IPS-20b (cell line): Measurements from ENCODE around the gene GPRIN3.
"Not testable (repeated sequence)": the region's sequence is repeated elsewhere in the genome, so short reads cannot be mapped to it uniquely, and the experiment has no call there.

Experiments used
- H3K27ac ChIP-seq: one replicate; pipeline ENCODE4 v1.5.1; 2013; ENCODE audit warnings: low read length
- H3K27me3 ChIP-seq: 2 replicates; pipeline ENCODE4 v1.6.1; 2013; ENCODE audit warnings: mild to moderate bottlenecking, low read length, inconsistent platforms; ENCODE audit not compliant: insufficient read depth
- H3K36me3 ChIP-seq: 2 replicates; pipeline ENCODE4 v1.6.1; 2013; ENCODE audit warnings: low read depth, mild to moderate bottlenecking, inconsistent platforms, low read length, moderate library complexity; ENCODE audit not compliant: insufficient read depth
- H3K4me1 ChIP-seq: 2 replicates; pipeline ENCODE4 v1.6.1; 2013; ENCODE audit warnings: mild to moderate bottlenecking, control low read depth, inconsistent platforms, low read length, moderate library complexity; ENCODE audit not compliant: insufficient read depth
- H3K4me3 ChIP-seq: 2 replicates; pipeline ENCODE4 v1.5.1; 2013; ENCODE audit warnings: mild to moderate bottlenecking, low read length, inconsistent platforms
- H3K9ac ChIP-seq: 2 replicates; pipeline ENCODE4 v1.6.1; 2013; ENCODE audit warnings: low read depth, mild to moderate bottlenecking, inconsistent platforms, low read length, moderate library complexity
- H3K9me3 ChIP-seq: 2 replicates; pipeline ENCODE4 v1.6.1; 2013; ENCODE audit warnings: mild to moderate bottlenecking, low read depth, low read length, inconsistent platforms; ENCODE audit not compliant: insufficient read depth

The GPRIN3 gene

DNA sequence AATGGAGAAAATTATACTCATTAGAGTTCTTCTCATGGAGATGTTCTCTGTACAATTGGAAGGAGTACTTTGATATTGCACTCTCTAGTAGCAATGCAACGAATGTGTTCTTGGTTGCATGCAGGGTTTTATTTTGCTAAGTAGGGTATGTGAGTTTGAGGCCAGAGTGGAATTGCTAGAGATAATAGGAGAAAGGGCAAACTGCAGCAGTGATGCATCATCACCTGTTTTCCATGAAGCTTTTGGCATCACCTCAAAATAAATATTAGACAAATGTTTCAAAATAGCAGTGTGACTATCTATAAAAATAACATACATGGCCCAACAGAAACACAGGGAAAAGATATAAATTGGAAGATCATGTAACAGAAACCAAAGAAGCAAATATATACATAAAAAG lies 103.0 kb downstream of the GPRIN3 start:
- Histone ChIP-seq H3K9me3 (no peaks in the 10 kb centered on the region), H3K4me1 (no peaks in the 10 kb centered on the region), H3K36me3 (no peaks in the 10 kb centered on the region), H3K27me3 (no peaks in the 10 kb centered on the region), H3K9ac (no peak overlapping the region), H3K4me3 (no peak overlapping the region), H3K27ac (no peak overlapping the region)

DNA sequence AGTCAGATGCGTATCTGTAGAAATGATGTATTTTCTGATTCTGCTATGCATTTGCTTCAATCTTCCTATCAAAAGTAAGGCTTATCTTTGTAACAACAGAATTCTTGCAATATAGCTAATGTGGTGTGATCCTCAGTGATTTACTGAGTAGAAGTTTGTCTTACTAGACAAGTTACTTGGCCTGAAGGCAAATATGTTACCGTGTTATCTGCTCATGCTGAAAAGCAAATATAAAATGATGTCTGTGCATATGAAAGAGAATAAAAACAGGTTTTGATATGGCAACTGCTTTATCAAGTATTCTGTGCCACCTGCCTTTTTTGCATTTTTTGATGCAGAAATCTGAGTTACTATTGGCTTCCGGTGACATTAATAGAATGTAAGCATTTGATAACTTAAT lies 103.7 kb downstream of the GPRIN3 start:
- H3K4me1 ChIP-seq, result no peaks in the 10 kb centered on the region
- no peaks in the 10 kb centered on the region for H3K27me3 ChIP-seq
- no peak overlapping the region for H3K9ac ChIP-seq
- no peak overlapping the region for H3K27ac ChIP-seq
- H3K36me3 ChIP-seq, result no peaks in the 10 kb centered on the region
- no peak overlapping the region for H3K4me3 ChIP-seq
- H3K9me3 ChIP-seq, result no peaks in the 10 kb centered on the region

DNA sequence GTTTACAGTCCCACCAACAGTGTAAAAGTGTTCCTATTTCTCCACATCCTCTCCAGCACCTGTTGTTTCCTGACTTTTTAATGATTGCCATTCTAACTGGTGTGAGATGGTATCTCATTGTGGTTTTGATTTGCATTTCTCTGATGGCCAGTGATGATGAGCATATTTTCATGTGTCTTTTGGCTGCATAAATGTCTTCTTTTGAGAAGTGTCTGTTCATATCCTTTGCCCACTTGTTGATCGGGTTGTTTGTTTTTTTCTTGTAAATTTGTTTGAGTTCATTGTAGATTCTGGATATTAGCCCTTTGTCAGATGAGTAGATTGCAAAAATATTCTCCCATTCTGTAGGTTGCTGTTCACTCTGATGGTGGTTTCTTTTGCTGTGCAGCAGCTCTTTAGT lies 108.2 kb downstream of the GPRIN3 start:
- not testable (repeated sequence) for H3K4me3 ChIP-seq, H3K27ac ChIP-seq, H3K36me3 ChIP-seq, H3K9me3 ChIP-seq, H3K4me1 ChIP-seq, H3K27me3 ChIP-seq, H3K9ac ChIP-seq

GRCh38 chr4:89197920-89198319 lies 109.7 kb downstream of the GPRIN3 start:
- H3K4me1 ChIP-seq, result 0 out of 2 replicates have a peak, but pooled peaks cover 5% of the 10 kb centered on the region
- no peaks in the 10 kb centered on the region for H3K9me3 ChIP-seq
- no peaks in the 10 kb centered on the region for H3K36me3 ChIP-seq
- H3K9ac ChIP-seq, result no peak overlapping the region
- H3K27ac ChIP-seq, result no peak overlapping the region
- H3K4me3 ChIP-seq, result no peak overlapping the region
- H3K27me3 ChIP-seq, result no peaks in the 10 kb centered on the region

DNA sequence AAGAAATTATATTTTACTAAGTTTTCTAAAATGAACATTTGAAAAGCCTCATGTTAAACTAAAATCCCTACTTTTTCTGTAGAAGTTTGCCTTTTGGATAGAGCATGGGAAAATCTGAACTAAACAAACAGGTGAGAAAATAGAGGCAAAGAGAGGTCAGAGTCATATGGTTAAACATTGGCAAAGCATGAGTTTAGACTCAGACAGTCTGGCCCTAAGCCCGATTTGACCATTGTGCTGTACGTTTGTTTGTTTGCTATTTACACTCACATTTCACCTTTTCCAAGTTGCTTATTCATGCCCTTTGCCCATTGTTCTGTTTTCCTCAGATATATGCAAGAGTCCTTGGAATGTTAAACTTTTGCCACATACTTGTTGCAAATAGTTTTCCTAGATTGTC lies 110.9 kb downstream of the GPRIN3 start:
- Histone ChIP-seq H3K4me3 (no peak overlapping the region), H3K27ac (no peak overlapping the region), H3K9me3 (no peaks in the 10 kb centered on the region), H3K36me3 (no peaks in the 10 kb centered on the region), H3K9ac (no peak overlapping the region), H3K4me1 (0 out of 2 replicates have a peak, but pooled peaks cover 5% of the 10 kb centered on the region), H3K27me3 (no peaks in the 10 kb centered on the region)

- H3K4me3 ChIP-seq, result no peak overlapping the region
- no peak overlapping the region for H3K27ac ChIP-seq
- H3K27me3 ChIP-seq, result no peaks in the 10 kb centered on the region
- 0 out of 2 replicates have a peak, but pooled peaks cover 5% of the 10 kb centered on the region for H3K4me1 ChIP-seq
- no peaks in the 10 kb centered on the region for H3K36me3 ChIP-seq
- H3K9me3 ChIP-seq, result no peaks in the 10 kb centered on the region
- no peak overlapping the region for H3K9ac ChIP-seq
Measured at GRCh38 chr4:89196056-89196674, 111.4 kb downstream of the GPRIN3 start.

DNA sequence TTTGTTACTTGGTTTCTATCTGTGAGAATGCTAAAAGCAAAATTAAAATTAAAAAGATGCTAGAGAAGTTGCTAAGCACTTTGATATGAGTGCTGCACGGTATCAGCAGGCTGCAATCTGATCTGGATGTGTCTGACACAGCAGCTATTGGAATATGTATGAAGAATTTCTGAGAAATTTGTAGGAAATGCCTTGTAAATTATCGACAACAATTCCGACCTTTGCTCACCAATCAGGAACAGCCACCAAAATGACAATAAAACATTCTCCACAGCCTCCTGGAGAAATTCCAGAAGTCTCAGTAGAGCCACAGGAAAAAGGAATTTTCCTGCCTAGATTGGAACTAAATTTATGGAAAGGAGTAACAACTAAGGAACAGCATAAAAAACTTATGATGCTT lies 113.8 kb downstream of the GPRIN3 start:
- Histone ChIP-seq H3K4me3 (no peak overlapping the region), H3K27me3 (no peaks in the 10 kb centered on the region), H3K4me1 (0 out of 2 replicates have a peak, but pooled peaks cover 5% of the 10 kb centered on the region), H3K9me3 (no peaks in the 10 kb centered on the region), H3K36me3 (no peaks in the 10 kb centered on the region), H3K9ac (no peak overlapping the region), H3K27ac (no peak overlapping the region)
